ENCODE results near the gene RSU1.

The RSU1 gene

DNA sequence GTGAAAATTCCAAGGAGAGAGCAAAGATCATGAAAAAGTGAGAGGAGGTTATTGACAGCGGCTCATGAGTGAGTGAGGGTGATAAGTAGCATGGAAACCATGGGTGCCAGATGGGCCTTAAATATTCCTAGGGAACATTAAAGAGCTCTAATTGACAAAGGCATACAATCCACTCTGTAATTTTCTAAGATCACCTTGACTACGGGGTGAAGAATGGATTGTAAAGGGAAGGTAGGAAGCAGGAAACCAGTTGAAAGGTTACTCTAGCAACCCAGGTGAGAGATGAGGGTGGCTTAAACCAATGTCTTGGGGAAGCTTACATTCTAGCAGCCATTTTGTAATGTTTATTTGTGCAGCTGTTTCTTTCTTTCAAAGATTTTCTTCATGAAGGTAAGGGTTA lies 75.7 kb downstream of the RSU1 start:
- no peak for DNase-seq (ENCODE audit: low read depth in 2 of 2)

DNA sequence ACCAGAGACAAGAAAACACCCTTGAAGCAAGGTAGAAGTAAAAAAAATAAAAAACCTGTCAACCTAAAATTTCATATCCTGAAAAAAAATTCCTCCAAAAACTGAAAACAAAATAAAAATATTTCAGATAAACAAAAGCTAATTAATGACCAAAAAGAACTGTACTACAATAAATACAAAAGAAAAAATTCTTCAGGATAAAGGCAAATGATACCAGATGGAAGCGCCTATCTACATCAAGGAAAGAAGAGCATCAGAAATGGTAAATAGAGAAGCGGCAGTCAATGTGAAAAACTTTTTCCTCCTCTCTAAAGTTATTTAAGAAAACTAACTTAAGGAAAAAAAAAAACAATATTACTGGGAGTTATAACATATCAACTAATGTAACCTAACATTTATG lies 79.8 kb downstream of the RSU1 start:
- no peak for DNase-seq (ENCODE audit: low read depth in 2 of 2)

DNA sequence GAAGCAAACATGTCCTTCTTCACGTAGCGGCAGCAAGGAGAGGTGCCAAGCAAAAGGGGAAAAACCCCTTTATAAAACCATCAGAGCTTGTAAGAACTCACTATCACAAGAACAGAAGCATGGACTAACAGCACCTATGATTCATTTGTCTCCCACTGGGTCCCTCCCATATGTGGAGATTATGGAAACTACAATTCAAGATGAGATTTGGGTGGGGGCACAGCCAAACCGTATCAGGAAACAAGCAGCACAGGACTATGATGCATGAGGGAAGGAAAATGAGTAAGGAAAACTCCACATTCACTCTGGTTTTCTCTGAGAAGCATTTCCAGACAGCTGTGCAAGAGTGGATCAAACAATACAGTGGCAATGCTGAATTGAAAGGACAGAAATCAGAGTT lies 81.6 kb downstream of the RSU1 start:
- DNase-seq (ENCODE audit: low read depth in 2 of 2): no peak

DNA sequence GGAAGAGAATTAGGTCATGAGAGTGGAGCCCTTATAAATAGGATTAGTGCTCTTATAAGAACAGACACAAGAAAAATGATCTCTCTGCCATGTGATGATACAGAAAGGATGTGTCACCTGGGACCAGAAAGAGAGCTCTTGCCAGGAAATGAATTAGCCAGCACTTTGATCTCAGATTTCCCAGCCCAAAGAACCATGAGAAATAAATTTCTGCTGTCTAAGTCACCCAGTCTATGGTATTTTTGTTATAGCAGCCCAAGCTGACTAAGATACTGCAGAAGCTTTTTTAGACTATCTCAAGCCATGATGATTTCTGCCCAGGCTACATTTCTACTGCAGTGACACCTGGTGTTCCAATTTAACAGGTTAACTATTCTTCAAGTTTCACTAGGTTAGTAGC lies 84.8 kb downstream of the RSU1 start:
- DNase-seq (ENCODE audit: low read depth in 2 of 2): no peak

- no peak for DNase-seq (ENCODE audit: low read depth in 2 of 2)
Observed at GRCh38 chr10:16728266-16728665, 89.0 kb downstream of the RSU1 start.

DNA sequence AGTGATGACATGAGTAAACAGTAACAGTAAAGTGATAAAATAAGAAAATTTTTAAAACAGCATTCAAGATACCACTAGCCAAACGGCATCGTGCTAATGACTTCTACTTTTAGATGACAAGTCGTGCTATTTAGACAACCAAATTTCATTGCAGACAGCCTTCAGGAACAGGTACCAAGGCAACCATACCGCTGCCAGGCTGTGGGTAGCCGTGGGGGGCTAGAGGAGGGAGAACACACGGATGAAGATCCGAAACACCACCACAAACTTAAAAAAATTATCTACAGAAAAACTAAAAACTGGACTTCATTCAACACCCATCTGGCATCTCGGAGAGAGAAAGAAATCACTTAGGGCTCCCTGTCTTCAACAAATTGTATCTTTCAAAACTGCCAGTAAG lies 89.6 kb downstream of the RSU1 start:
- no peak for DNase-seq (ENCODE audit: low read depth in 2 of 2)

GRCh38 chr10:16724509-16724908 lies 92.7 kb downstream of the RSU1 start:
- DNase-seq (ENCODE audit: low read depth in 2 of 2): no peak

DNA sequence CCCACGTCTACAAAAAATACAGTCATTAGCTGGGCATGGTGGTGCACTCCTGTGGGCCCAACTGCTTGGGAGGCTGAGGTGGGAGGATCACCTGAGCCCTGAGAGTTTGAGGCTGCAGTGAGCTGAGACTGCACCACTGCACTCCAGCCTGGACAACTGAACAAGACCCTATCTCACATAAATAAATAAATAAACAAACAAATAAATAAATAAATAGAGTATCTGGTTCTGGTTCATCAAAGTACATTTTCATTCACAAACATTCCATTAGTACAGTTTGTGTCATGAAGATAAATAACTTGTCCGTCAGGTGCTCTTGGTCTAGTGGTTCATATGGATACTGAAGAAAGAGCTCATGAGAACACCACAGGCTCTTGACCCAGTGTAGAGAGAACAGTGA lies 96.4 kb downstream of the RSU1 start:
- DNase-seq (ENCODE audit: low read depth in 2 of 2): no peak

GRCh38 chr10:16717622-16718395 lies 99.4 kb downstream of the RSU1 start:
- DNase-seq (ENCODE audit: low read depth in 2 of 2): no peak

DNA sequence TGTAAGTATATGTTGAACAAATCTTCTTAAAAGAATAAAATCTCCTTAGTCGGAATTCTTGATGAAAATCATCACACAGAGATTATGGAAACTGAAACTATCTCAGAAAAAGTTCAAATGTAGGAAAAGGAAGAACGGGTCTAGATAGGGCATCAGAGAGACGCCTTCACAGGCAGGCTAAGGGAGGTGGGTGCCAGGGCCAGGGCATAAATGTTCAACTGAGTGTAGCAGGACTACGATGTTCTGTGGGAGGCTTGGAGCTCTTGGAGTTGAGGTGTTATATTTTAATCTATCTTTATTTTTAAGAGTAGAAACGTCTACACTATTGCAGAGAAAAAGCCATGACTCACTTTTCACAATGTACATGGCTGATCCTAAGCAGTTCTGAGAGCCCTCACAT lies 101.2 kb downstream of the RSU1 start:
- DNase-seq (ENCODE audit: low read depth in 2 of 2): no peak

DNA sequence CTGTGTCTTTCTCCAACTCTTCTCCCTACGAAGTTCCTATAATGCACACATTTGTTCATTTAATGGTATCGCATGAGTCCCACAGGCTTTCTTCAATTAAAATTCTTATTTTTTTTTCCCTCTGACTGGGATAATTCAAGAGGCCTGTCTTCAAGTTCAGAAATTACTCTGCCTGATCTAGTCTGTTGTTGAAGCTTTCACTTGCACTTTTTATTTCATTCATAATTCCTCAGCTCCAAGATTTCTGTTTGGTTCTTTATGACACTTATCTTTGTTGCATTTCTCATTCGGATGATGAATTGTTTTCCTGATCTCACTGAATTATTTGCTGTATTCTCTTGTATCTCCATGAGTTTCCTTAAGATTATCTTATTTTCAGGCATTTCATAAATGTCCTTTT lies 103.9 kb downstream of the RSU1 start:
- no peak for DNase-seq (ENCODE audit: low read depth in 2 of 2)

DNA sequence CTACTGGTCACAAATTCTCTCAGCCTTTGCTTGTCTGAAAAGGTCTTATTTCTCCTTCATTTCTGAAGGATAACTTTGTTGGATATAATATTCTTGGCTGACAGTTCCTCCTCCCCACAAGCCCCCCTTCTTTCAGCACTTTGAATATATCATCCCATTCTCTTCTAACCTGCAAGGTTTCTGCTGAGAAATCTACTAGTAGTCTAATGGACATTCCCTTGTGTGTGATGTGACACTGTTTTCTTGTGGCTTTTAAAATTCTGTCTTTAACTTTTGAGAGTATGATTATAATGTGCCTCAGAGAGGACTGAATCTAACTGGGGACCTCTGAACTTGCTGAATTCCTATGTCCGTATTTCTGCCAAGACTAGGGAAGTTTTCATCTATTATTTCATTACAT lies 104.3 kb downstream of the RSU1 start:
- no peak for DNase-seq (ENCODE audit: low read depth in 2 of 2)

- DNase-seq (ENCODE audit: low read depth in 2 of 2): no peak
Observed at GRCh38 chr10:16700331-16700730, 116.9 kb downstream of the RSU1 start.

DNA sequence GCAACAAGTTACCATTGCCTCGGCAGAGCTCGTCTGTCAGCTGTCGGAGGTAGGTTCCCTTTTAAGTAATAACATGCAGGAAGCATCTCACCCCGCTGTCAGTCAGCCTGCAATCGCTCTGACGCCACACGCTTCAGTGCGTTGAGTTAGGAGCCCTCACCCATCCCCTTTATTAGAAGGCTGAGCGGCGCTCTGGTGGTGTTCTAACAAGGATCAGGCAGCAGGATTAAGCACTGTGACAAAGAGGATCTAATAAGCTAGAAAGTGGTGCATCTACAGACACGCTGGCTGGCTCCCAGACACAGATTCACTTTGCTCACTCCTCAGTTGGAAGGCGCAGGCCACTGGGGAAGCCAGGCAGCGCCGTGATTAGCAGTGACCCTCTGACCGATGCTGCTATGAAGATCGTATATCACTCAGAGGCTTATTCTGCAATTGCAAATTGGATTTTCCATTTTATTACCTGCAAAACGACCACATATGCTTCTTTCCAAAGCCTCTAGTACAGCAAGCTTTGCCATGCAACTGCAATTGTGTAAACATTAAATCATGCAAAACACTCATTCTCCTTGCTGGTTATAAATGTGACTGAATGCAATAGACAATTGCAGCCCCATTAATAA lies 117.7 kb downstream of the RSU1 start:
- no peak for DNase-seq (ENCODE audit: low read depth in 2 of 2)

DNA sequence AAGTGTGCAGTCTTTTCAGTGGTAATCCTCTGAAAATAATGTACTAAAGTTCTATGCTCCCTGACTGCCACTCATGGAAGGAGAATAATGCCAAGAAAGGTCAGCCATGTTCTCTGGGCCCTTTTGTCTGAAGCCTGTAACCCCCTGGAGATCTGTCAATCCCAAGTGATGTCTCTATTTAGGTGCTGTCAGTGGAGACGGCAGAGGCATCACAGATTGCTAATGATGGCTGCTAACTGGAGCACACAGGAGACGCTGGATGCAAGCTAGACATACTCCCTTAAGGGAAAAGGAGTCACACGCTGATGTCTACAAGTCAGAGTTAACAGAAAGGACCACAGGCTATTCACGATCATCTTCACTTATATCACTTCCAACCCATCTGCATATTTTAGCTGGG lies 118.8 kb downstream of the RSU1 start:
- DNase-seq (ENCODE audit: low read depth in 2 of 2): no peak

DNA sequence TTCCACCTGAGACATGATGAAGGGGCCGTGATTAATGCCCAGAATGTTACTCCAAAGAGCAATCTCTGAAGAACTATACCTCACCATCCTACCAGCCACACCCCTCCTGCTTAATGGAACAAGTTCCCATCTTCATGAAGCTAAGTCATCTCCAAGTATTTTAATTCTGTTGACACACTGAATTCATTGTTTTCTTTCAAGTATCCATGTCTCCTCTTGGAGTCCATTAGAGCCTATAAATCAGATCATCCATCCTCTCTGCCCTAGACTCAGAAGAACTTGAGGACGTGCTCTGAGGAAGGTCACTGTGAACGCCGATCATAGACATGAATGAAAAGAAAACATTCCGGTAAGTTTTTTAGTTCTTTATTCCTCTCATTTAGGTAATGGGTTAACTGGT lies 126.8 kb downstream of the RSU1 start:
- no peak for DNase-seq (ENCODE audit: low read depth in 2 of 2)

GRCh38 chr10:16689696-16690095 lies 127.5 kb downstream of the RSU1 start:
- no peak for DNase-seq (ENCODE audit: low read depth in 2 of 2)

DNA sequence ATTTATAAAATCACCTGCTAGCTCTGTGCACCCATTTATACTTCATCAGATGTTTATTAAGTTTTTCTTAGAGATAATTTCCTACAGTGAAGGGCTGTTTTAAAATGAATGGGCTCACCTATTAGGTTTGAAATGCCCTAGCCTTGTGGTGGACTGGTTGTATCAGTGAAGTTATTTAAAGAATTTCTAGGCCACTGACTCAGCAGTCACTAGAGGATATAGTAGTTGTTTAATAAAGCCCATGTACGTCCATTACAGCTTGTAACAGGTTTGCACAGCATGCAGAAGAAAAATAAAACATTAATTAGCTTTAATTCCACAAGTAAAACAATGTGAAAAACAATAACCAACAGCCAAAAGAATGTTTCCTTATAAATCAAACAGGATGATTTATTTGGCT lies 128.0 kb downstream of the RSU1 start:
- DNase-seq (ENCODE audit: low read depth in 2 of 2): no peak

GRCh38 chr10:16686054-16686902 lies 130.9 kb downstream of the RSU1 start:
- DNase-seq (ENCODE audit: low read depth in 2 of 2): no peak

GRCh38 chr10:16685551-16685950 lies 131.7 kb downstream of the RSU1 start:
- DNase-seq (ENCODE audit: low read depth in 2 of 2): no peak

DNA sequence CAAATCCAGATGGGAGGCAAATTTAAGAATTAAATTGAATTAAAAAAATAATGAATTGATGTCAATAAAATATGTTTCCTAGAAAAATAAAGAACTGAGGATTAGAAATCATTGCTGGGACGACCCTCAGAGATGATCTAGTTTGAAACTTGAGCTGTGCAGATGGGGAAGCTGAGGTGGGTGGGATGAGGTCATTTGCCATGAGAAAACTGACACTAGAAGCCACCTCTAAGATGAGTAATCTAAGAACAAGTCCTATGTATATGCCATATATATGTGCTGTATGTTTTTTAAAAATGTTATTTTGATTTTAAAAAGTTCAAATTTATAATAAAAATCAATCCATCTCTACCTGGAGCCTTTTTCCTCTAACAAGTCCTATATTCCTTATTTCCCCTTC lies 135.7 kb downstream of the RSU1 start:
- no peak for DNase-seq (ENCODE audit: low read depth in 2 of 2)

DNA sequence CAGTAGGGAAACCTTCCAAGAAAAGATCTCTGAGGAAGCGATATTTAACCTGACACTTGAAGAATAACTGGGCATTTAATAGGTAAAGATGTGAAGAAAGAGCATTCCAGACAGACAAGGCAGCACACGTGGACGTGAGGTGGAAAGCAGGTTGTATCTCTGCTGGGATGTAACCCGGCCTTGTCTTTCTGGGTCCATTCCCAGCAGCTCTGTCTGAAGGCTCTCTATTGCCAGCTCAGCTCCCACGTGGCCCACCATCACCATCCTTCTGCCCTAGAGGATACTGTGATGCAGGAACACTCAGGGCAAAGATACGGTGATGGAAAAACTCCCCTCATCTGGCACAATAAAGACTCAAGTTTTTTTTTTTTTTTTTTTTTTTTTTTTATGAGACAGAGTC lies 137.7 kb downstream of the RSU1 start:
- DNase-seq (ENCODE audit: low read depth in 2 of 2): no peak

- DNase-seq (ENCODE audit: low read depth in 2 of 2): no peak
Observed at GRCh38 chr10:16675334-16675733, 141.9 kb downstream of the RSU1 start.

Data from stimulated activated CD4-positive, alpha-beta T cell treated with anti-CD3 and anti-CD28 coated beads, Interleukin-12 subunit alpha, Interleukin-12 subunit beta, amount 100 ng/mL, for 24 hours (primary cell).